H54 (cell line): ENCODE measurements around the gene TMEM94.
A peak's percentile ranks its signal among the peaks of the same experiment; 100 is the strongest.
"Not testable (repeated sequence)": the region's sequence is repeated elsewhere in the genome, so short reads cannot be mapped to it uniquely, and the experiment has no call there.

Source experiments
- DNase-seq: peaks from one replicate; pipeline ENCODE4 v3.0.0; 2011; ENCODE audit warnings: low spot score, mixed read lengths; ENCODE audit not compliant: insufficient read length
- FAIRE-seq: peaks from 3 replicates; lab custom pipeline; 2011; peaks lifted over from hg19 to GRCh38; lab: Jason Lieb, UNC
- POLR2A ChIP-seq: IDR thresholded peaks from 2 replicates; pipeline ENCODE4 v1.6.1; 2011; ENCODE audit warnings: low read depth, mild to moderate bottlenecking, low read length

The TMEM94 gene

GRCh38 chr17:75511610-75512575 is 55.5 kb downstream of the TMEM94 start:
- DNase-seq (no peak), FAIRE-seq (no peak)
- TF ChIP-seq POLR2A: no peak

- no peak for FAIRE-seq
- no peak for TF ChIP-seq POLR2A
- DNase-seq: no peak
These were observed 56.6 kb downstream of the TMEM94 start for GRCh38 chr17:75512926-75513640.

GRCh38 chr17:75513641-75514000 is 57.2 kb downstream of the TMEM94 start:
- no peak for FAIRE-seq

GRCh38 chr17:75514299-75514918 is 58.0 kb downstream of the TMEM94 start:
- DNase-seq (no peak), FAIRE-seq (no peak)
- no peak for TF ChIP-seq POLR2A

More at GRCh38 chr17:75513641-75514000, 57.2 kb downstream of the TMEM94 start:
- no peak for TF ChIP-seq POLR2A
- DNase-seq: no peak

GRCh38 chr17:75514919-75515495 is 58.6 kb downstream of the TMEM94 start:
- no peak for TF ChIP-seq POLR2A
- DNase-seq (no peak), FAIRE-seq (no peak)

- peak; percentile 100 for DNase-seq
- no peak for FAIRE-seq
- no peak for TF ChIP-seq POLR2A
These were observed 59.2 kb downstream of the TMEM94 start, which contains the start of gene CASKIN2 for GRCh38 chr17:75515496-75516254. Gene CASKIN2, minus strand, starts transcription at chr17:75515537. Its CDS starts 1,733 bp downstream, at chr17:75513804.

- peak; percentile 99 for DNase-seq
- TF ChIP-seq POLR2A: peak; percentile 73
- FAIRE-seq: no peak
These were observed 59.8 kb downstream of the TMEM94 start, which contains the start of gene TSEN54 for GRCh38 chr17:75516255-75516618. Gene TSEN54, plus strand, starts transcription at chr17:75516528. Its CDS starts 33 bp downstream, at chr17:75516561.

- DNase-seq (peak; percentile 77), FAIRE-seq (no peak)
- TF ChIP-seq POLR2A: no peak
These were observed 60.3 kb downstream of the TMEM94 start for GRCh38 chr17:75516619-75517296.

GRCh38 chr17:75517297-75517865 is 60.9 kb downstream of the TMEM94 start:
- DNase-seq: no peak
- no peak for TF ChIP-seq POLR2A
- FAIRE-seq: no peak

GRCh38 chr17:75518201-75518600 is 61.8 kb downstream of the TMEM94 start:
- no peak for FAIRE-seq
- no peak for DNase-seq
- TF ChIP-seq POLR2A: no peak

GRCh38 chr17:75518983-75519537 is 62.6 kb downstream of the TMEM94 start:
- FAIRE-seq (no peak), DNase-seq (no peak)
- no peak for TF ChIP-seq POLR2A

GRCh38 chr17:75520413-75520812 is 64.0 kb downstream of the TMEM94 start:
- not testable (repeated sequence) for FAIRE-seq, DNase-seq
